Endothelial cell of umbilical vein (primary cell): ENCODE results near the gene LONRF2. TPM values are rescaled to one million over a fixed set of nuclear protein-coding genes. Genes with fewer than 3 reads are reported as not detected.

Experiments
- BruUV-seq: library from RNA; stranded (reverse); fragments of 400-500 nt; replicated peaks from 2 replicates; lab custom pipeline; 2021; lab: Mats Ljungman, UMichigan
- CTCF ChIA-PET: fragments of 300-600, 350-600 bp; sonication (Branson Sonifier 250); formaldehyde crosslinking; loops from one replicate; lab custom pipeline; 2021; ENCODE audit warnings: antibody characterized with exemption, inconsistent platforms; lab: Charles Lee
- POLR2A ChIA-PET: fragments of 300-600, 350-600 bp; sonication (Branson Sonifier 250); formaldehyde crosslinking; loops from one replicate; lab custom pipeline; 2021; ENCODE audit warnings: antibody characterized with exemption, inconsistent platforms; lab: Charles Lee
- DNase-seq: peaks from one replicate; pipeline ENCODE4 v3.0.0-alpha.2; 2011; ENCODE audit warnings: low read depth, low spot score
- FAIRE-seq: peaks from 2 replicates; lab custom pipeline; 2011; peaks lifted over from hg19 to GRCh38; lab: Jason Lieb, UNC
- H2AFZ ChIP-seq: 2 replicates; pipeline ENCODE4 v1.6.0; 2012; ENCODE audit warnings: low read depth, low read length, control low read depth, inconsistent platforms
- H3K27ac ChIP-seq: 2 replicates; pipeline ENCODE4 v1.5.1; 2011; ENCODE audit warnings: low read depth, mild to moderate bottlenecking, control low read depth, low read length, moderate library complexity; ENCODE audit not compliant: insufficient read depth
- H3K27me3 ChIP-seq, 2 experiments: 2 replicates each; pipeline versions ENCODE4 v1.6.0 to v1.6.1; 2011; ENCODE audit warnings: low read length in 2 of 2, mixed read lengths in 1 of 2; ENCODE audit not compliant: control insufficient read depth in 2 of 2, insufficient read depth in 2 of 2
- H3K36me3 ChIP-seq, 2 experiments: 2 replicates in 1 of 2; 3 replicates in 1 of 2; pipeline ENCODE4 v1.5.1; 2011; ENCODE audit warnings: low read length in 2 of 2, mild to moderate bottlenecking in 1 of 2, moderate library complexity in 1 of 2; ENCODE audit not compliant: control insufficient read depth in 2 of 2, insufficient read depth in 2 of 2; ENCODE audit errors: extremely low read depth in 1 of 2
- H3K4me1 ChIP-seq: 3 replicates; pipeline ENCODE4 v1.5.1; 2011; ENCODE audit warnings: mild to moderate bottlenecking, low read length; ENCODE audit not compliant: control insufficient read depth, insufficient read depth; ENCODE audit errors: extremely low read depth
- H3K4me2 ChIP-seq: 2 replicates; pipeline ENCODE4 v1.6.1; 2011; ENCODE audit warnings: low read length, control low read depth, mixed read lengths; ENCODE audit not compliant: insufficient read depth
- H3K4me3 ChIP-seq, 3 experiments: fragments of 200-600 bp in 1 of 3; sonication (generic), shearing (Covaris generic) in 1 of 3; replicated peaks in 1 of 3; 2 replicates each; pipeline ENCODE4 v1.5.1; 2011 to 2016; ENCODE audit warnings: control low read depth in 3 of 3, low read length in 3 of 3, mild to moderate bottlenecking in 2 of 3, inconsistent platforms in 1 of 3, low read depth in 1 of 3, moderate library complexity in 1 of 3; ENCODE audit not compliant: insufficient read depth in 1 of 3
- H3K79me2 ChIP-seq: 2 replicates; pipeline ENCODE4 v1.6.0; 2012; ENCODE audit warnings: low read length, inconsistent platforms; ENCODE audit not compliant: control insufficient read depth, insufficient read depth
- H3K9ac ChIP-seq: replicated peaks from 2 replicates; pipeline ENCODE3; 2011; ENCODE audit warnings: low read length, control low read depth; ENCODE audit not compliant: insufficient read depth; ENCODE audit errors: extremely low read depth
- H3K9me1 ChIP-seq: replicated peaks from 3 replicates; pipeline ENCODE4 v1.6.0; 2011; ENCODE audit warnings: mild to moderate bottlenecking, low read length; ENCODE audit not compliant: control insufficient read depth, insufficient read depth; ENCODE audit errors: extremely low read depth
- H3K9me3 ChIP-seq: replicated peaks from 2 replicates; pipeline ENCODE4 v1.5.1; 2012; ENCODE audit warnings: low read length, inconsistent platforms; ENCODE audit not compliant: control insufficient read depth, insufficient read depth
- H4K20me1 ChIP-seq: replicated peaks from 2 replicates; pipeline ENCODE3; 2011; ENCODE audit warnings: mild to moderate bottlenecking, low read length; ENCODE audit not compliant: control insufficient read depth, insufficient read depth; ENCODE audit errors: extremely low read depth
- EZH2 ChIP-seq: IDR thresholded peaks from 2 replicates; pipeline ENCODE4 v1.6.1; 2012; ENCODE audit warnings: borderline replicate concordance, low read depth, mild to moderate bottlenecking, moderate library complexity, low read length, inconsistent platforms; ENCODE audit not compliant: severe bottlenecking
- FOS ChIP-seq: IDR thresholded peaks from 2 replicates; pipeline ENCODE4 v1.6.1; 2011; ENCODE audit warnings: mild to moderate bottlenecking, low read length, moderate library complexity, borderline replicate concordance; ENCODE audit not compliant: insufficient read depth
- GATA2 ChIP-seq: IDR thresholded peaks from 2 replicates; pipeline ENCODE4 v1.7.0; 2011; ENCODE audit warnings: low read depth, mild to moderate bottlenecking, moderate library complexity, mixed read lengths, low read length; ENCODE audit not compliant: insufficient read length, insufficient read depth
- JUN ChIP-seq: IDR thresholded peaks from 2 replicates; pipeline ENCODE4 v1.6.1; 2011; ENCODE audit warnings: borderline replicate concordance, low read depth; ENCODE audit not compliant: insufficient read length, insufficient read depth
- MYC ChIP-seq: IDR thresholded peaks from one replicate; pipeline ENCODE4 v1.6.1; 2011; ENCODE audit warnings: mild to moderate bottlenecking, low read depth, low read length
- POLR2A ChIP-seq: IDR thresholded peaks from 2 replicates; pipeline ENCODE4 v1.6.1; 2012; ENCODE audit warnings: low read depth, mild to moderate bottlenecking, control low read depth, low read length
- POLR2AphosphoS5 ChIP-seq: IDR thresholded peaks from 2 replicates; pipeline ENCODE4 v1.6.1; 2012; ENCODE audit warnings: low read depth, mild to moderate bottlenecking, control low read depth, low read length, moderate library complexity; ENCODE audit not compliant: insufficient read depth
- dilution Hi-C: fragments of 300-500 bp; cut with MboI; formaldehyde crosslinking; loops from one replicate; pipeline ENCODE4 v1.15.0; 2019; ENCODE audit warnings: low sequenced_read_pairs; ENCODE audit not compliant: extremely low pct_ligation_motif_present
- intact Hi-C: fragments of 100-400 bp; cut with micrococcal nuclease; formaldehyde crosslinking; loops from one replicate; pipeline ENCODE4 v1.10.0; 2022
- polyA plus RNA-seq, 4 experiments: library from polyadenylated mRNA; depleted of rRNA in 3 of 4; stranded (reverse) in 3 of 4; unstranded in 1 of 4; fragments of >200 nt; gene quantifications; 2 replicates each; pipeline versions ENCODE4 v1.2.1 to v1.2.3, GENCODE V29; 2011 to 2012; ENCODE audit warnings: missing spikeins in 1 of 4
- total RNA-seq: library from RNA; stranded (reverse); gene quantifications from 2 replicates; pipeline ENCODE4 v1.2.3, GENCODE V29; 2021
- TF ChIP-seq, protein P1 (sequence below), 2 donors: IDR thresholded peaks; 1 replicate in 1 of 2; 2 replicates in 1 of 2; pipeline ENCODE4 v1.5.1; 2011; ENCODE audit warnings: low read length in 2 of 2, mild to moderate bottlenecking in 2 of 2, moderate library complexity in 2 of 2, control low read depth in 1 of 2, inconsistent platforms in 1 of 2, low read depth in 1 of 2; ENCODE audit not compliant: insufficient read depth in 1 of 2; ENCODE audit errors: extremely low read depth in 1 of 2
- TF ChIP-seq, protein P2 (sequence below): IDR thresholded peaks from 2 replicates; pipeline ENCODE4 v1.6.1; 2011; ENCODE audit not compliant: insufficient read depth, insufficient read length

LONRF2 gene
- total and polyA plus RNA-seq, 2 donors (not counting 3 experiments of a cell fraction or from before 2014, with no cell fraction given), result 0.03 TPM; not detected in 1

DNA sequence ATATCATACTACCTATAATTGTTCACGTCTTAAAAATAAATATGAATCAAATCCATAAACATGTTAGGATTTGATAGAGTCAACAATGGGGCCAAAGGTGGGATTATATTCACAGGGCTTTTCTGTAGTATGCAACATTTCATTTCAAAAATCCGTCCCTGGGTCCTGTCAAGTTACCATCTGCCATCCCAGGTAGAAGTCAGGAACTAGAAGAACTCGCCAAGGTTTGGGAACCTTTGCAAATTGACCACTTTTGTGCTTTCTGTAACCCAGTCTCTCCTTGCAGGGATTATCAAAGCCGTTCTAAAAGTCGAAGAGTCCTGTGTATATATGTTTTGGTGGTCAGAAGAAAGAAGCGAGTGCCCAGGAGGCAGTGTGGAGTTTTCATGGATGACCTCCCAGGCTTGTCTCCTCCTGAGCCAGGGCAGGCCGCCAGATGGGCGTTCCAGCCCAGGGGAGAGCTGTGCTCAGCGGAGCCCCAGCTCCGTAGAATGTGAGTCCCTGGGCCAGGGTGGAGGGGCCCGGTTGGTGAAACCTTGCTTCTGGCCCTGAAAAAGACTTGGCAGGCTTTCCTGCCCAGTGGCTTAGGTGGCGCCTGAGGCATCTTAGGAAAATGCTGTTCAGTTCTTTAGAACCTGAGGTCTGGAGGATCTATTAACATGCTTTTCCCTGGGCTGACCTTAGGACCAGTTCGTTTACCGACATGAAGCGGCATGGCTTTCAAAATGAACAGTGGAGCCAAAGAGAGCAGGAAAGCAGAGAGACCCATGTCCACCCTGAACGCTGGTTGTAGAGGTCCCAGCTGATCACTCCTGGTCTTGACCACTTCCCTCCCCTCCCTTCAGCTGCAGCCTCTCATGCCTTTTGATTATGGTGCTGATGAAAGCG, 69.2 kb downstream of the LONRF2 start:
- CTCF ChIA-PET, result interaction anchor here (2.1 to 2.4 kb wide), 2 partner anchors 9 kb away, joined by 6 to 15 read pairs; no protein-coding TSS in a partner anchor
- H3K9ac ChIP-seq, result no peak overlapping the region

More for the DNA sequence above, 69.2 kb downstream of the LONRF2 start:
- H3K9me3 ChIP-seq, result no peaks in the 10 kb centered on the region
- H3K79me2 ChIP-seq, result no peaks in the 10 kb centered on the region
- dilution Hi-C loops (no loop called here), intact Hi-C loops (no loop called here)
- H3K4me1 ChIP-seq, result no peaks in the 10 kb centered on the region
- POLR2A ChIA-PET, result no interaction called here
- H3K27me3 ChIP-seq, result no peaks in the 10 kb centered on the region
- no peak overlapping the region for H3K27ac ChIP-seq
- H3K9me1 ChIP-seq, result no peaks in the 10 kb centered on the region
- BruUV-seq, result no TSS peak
- TF ChIP-seq GATA2 (no peak), FOS (no peak), EZH2 (no peak), POLR2A (no peak), JUN (no peak), POLR2AphosphoS5 (no peak), MYC (no peak)
- TF ChIP-seq, protein P1, sequence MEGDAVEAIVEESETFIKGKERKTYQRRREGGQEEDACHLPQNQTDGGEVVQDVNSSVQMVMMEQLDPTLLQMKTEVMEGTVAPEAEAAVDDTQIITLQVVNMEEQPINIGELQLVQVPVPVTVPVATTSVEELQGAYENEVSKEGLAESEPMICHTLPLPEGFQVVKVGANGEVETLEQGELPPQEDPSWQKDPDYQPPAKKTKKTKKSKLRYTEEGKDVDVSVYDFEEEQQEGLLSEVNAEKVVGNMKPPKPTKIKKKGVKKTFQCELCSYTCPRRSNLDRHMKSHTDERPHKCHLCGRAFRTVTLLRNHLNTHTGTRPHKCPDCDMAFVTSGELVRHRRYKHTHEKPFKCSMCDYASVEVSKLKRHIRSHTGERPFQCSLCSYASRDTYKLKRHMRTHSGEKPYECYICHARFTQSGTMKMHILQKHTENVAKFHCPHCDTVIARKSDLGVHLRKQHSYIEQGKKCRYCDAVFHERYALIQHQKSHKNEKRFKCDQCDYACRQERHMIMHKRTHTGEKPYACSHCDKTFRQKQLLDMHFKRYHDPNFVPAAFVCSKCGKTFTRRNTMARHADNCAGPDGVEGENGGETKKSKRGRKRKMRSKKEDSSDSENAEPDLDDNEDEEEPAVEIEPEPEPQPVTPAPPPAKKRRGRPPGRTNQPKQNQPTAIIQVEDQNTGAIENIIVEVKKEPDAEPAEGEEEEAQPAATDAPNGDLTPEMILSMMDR (IDR thresholded peaks at IDR 0.05; ENCODE audit: extremely low read depth in 1 of 2, insufficient read depth in 1 of 2, low read depth in 1 of 2, low read length in 2 of 2), result no peak
- TF ChIP-seq, protein P2, sequence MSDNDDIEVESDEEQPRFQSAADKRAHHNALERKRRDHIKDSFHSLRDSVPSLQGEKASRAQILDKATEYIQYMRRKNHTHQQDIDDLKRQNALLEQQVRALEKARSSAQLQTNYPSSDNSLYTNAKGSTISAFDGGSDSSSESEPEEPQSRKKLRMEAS, result no peak
- H3K4me3 ChIP-seq, result no peak overlapping the region
- H3K4me2 ChIP-seq, result no peak overlapping the region
- FAIRE-seq (no peak), DNase-seq (no peak)
- no peaks in the 10 kb centered on the region for H3K36me3 ChIP-seq
- H4K20me1 ChIP-seq, result no peaks in the 10 kb centered on the region
- H2AFZ ChIP-seq, result no peak overlapping the region
